B cell (primary cell): Measurements from ENCODE around the gene MOGAT2.

ENCODE experiments used
- EZH2 ChIP-seq: IDR thresholded peaks from 2 replicates; pipeline ENCODE4 v1.6.1; 2012; ENCODE audit warnings: borderline replicate concordance, low read depth, mild to moderate bottlenecking, moderate library complexity, low read length; ENCODE audit not compliant: insufficient read depth, poor library complexity, severe bottlenecking
- TF ChIP-seq, protein P1 (sequence below): fragments of 200-600 bp; IDR thresholded peaks from one replicate; pipeline ENCODE4 v1.8.0; 2022; ENCODE audit warnings: antibody characterized with exemption, mild to moderate bottlenecking

DNA sequence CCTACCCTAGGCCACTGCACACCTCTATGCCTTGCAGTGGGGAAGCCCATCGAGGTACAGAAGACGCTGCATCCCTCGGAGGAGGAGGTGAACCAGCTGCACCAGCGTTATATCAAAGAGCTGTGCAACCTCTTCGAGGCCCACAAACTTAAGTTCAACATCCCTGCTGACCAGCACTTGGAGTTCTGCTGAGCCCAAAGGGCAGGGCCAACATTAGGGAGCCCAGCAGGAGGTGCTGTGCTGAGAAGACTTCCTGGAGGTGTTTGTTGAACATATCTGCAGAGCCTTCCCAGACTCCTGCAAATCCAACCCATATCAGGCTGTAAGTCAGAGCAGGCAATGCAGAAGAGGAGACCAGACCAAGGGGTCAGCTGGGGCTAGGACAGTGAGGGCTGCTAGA, 13.5 kb downstream of the MOGAT2 start:
- TF ChIP-seq, protein P1, sequence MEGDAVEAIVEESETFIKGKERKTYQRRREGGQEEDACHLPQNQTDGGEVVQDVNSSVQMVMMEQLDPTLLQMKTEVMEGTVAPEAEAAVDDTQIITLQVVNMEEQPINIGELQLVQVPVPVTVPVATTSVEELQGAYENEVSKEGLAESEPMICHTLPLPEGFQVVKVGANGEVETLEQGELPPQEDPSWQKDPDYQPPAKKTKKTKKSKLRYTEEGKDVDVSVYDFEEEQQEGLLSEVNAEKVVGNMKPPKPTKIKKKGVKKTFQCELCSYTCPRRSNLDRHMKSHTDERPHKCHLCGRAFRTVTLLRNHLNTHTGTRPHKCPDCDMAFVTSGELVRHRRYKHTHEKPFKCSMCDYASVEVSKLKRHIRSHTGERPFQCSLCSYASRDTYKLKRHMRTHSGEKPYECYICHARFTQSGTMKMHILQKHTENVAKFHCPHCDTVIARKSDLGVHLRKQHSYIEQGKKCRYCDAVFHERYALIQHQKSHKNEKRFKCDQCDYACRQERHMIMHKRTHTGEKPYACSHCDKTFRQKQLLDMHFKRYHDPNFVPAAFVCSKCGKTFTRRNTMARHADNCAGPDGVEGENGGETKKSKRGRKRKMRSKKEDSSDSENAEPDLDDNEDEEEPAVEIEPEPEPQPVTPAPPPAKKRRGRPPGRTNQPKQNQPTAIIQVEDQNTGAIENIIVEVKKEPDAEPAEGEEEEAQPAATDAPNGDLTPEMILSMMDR: no peak
- no peak for TF ChIP-seq EZH2
